Activated gamma-delta T cell (primary cell): Measurements from ENCODE around the gene TBC1D16.
"Not testable (repeated sequence)": the region's sequence is repeated elsewhere in the genome, so short reads cannot be mapped to it uniquely, and the experiment has no call there.

Experiments
- DNase-seq: peaks from one replicate; lab custom pipeline; 2025; lab: John Stamatoyannopoulos, UW

Gene TBC1D16

GRCh38 chr17:80053102-80053501 is 17.4 kb upstream of the TBC1D16 start:
- DNase-seq = no peak

DNA sequence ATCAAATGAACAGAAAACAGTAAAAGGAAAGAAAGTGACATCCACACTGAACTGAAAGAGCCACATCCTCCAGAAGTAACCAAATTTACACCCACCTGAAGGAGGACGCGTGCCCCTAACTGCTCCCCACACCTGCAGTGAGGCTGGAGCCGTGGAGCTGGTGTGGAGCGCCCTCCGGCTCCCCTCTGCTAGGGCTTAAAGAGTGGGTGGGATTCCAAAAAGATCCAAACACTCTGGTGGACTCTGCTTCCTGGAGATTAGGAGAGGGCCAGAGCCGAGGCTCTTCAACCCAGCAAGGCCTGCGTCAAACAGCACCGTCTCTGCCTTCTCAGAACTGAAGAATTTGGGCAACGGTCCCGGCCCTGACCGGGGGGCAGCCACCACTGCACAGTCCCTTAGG is 16.0 kb upstream of the TBC1D16 start:
- no peak for DNase-seq

- no peak for DNase-seq
Observed at GRCh38 chr17:80050706-80051105, 15.0 kb upstream of the TBC1D16 start.

- no peak for DNase-seq
Observed at GRCh38 chr17:80049986-80050385, 14.3 kb upstream of the TBC1D16 start.

GRCh38 chr17:80047176-80047575 is 11.5 kb upstream of the TBC1D16 start:
- DNase-seq = no peak

GRCh38 chr17:80046709-80047108 is 11.0 kb upstream of the TBC1D16 start:
- not testable (repeated sequence) for DNase-seq

GRCh38 chr17:80045703-80046102 is 10.0 kb upstream of the TBC1D16 start:
- DNase-seq = no peak

DNA sequence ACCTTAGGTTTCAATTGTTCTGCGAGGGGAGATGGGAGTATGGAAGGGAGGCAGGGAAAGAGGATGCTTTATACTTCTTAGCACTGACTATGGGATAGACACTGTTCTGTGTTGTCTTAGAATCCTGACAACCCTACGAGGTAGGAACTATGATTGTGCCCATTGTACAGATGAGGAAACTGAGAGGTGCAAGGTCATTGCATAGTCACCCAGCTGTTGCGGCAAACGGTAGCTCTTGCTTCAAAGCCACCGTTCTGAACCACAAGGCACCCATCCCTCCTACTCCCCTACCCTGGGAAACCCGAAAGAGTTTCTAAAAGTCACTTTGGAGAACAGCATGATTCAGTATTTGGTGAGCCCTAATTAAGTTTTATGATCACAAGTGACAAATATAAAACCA is 8.3 kb upstream of the TBC1D16 start:
- DNase-seq = no peak

GRCh38 chr17:80036715-80037477 is 1.2 kb upstream of the TBC1D16 start:
- DNase-seq = no peak

DNA sequence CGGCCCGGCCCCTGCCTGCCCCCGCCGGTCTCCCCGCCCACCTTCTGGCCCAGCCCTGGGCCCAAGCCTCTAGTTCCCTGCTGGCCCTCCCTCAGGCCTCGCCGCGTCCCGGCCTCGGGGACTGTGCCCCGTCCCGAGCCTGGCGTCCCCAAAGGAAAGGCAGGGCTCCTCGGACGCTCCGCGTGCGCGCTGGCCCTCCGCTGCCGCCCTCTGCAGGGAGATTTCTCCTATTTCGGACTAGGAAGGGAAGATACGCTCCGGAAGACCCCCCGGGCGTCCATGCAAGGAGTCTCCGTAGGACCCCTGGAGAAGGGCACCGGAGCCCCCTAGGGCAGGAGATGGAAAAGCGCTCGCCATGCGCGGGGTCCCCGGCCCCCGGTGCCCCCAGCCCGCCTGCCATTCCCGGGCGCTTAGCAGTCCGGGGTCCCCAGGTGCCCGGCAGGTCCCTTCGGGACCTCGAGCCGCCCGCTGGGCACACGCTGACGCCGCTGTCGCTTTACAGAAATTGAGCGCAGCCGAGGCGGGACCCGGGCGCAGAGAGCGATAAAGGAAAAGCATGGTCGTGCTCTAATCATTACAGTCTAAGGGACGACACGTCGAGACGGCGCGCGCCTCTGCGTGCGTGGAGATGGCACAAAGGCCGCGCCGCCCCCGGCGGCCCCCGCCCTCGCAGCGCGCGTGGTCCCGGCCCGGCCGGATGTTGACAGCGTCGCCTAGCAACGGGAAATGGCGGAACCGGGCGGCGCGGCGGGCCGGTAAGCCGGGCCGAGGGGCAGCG is 454 bp upstream of the TBC1D16 start, which contains the start of gene CCDC40:
CCDC40 (plus strand) TSS at position 706 of the 778 bp plus-strand sequence; CDS start at position 727, 21 bp downstream.
- DNase-seq = peak; percentile 72

- DNase-seq = peak; percentile 42
Observed at GRCh38 chr17:80034791-80035686, 633 bp downstream of the TBC1D16 start.

DNA sequence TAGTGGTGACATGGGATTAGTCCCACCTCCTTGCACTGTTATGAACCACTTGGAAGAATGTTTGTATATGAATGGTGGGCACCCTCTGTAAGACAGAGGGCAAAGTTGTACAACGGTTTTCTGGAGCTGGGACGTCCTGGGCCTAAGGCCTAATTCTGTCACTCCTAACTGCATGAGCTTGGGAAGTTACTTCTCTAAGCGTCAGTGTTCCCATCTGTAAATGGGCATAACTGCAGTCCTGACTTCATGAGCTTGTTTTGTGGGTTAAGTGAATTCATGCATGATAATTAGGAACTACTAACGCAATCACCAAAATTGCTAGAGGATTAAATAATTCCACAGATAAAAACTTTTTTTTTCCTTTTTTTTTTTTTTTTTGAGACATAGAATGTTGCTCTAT is 1.8 kb downstream of the TBC1D16 start:
- no peak for DNase-seq

DNA sequence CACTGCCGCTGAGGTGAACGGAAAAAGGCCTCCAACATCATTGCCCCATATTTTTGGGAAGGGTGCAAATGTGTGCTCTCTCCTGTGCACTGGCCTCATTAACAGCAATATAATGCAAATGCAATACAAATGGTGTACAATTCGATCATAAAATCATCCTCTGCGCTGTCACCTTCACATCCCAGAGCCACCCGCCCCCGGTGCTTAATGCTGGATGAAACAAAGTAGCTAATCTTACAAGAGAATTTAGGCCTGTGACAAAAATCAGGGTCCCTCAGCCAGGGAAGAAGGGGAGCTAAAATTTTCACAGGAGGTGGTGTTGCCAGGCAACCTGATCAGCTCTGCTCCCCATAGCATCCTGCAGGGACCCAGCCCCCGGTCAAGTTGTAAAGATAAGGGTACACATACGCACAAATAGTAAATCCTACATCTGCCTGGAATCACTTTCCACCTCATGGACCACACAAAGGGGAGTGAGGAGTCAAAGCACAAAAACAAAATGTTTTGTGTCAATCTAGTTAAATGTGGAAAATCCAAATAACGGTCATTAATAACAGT is 3.0 kb downstream of the TBC1D16 start:
- no peak for DNase-seq

- no peak for DNase-seq
Observed at GRCh38 chr17:80031691-80032430, 3.8 kb downstream of the TBC1D16 start.

GRCh38 chr17:80030730-80031410 is 4.8 kb downstream of the TBC1D16 start:
- no peak for DNase-seq

- no peak for DNase-seq
Observed at GRCh38 chr17:80029258-80029974, 6.3 kb downstream of the TBC1D16 start.

DNA sequence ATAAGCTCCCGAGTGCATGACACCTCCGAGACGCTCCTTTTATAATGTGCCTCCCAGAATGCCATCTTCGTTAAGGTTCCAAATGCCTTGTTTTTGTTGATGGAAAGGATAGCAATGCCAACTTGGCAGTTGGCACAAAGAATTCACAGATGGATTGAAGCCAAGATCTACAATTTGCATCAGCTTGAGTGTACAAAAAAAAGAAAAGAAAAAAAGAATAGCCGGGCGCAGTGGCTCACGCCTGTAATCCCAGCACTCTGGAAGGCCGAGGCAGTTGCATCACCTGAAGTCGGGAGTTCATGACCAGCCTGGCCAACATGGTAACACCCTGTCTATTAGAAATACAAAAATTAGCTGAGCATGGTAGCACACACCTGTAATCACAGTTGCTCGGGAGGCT is 7.6 kb downstream of the TBC1D16 start:
- DNase-seq = no peak

GRCh38 chr17:80027043-80027435 is 8.6 kb downstream of the TBC1D16 start:
- no peak for DNase-seq

- DNase-seq = no peak
Observed at GRCh38 chr17:80026359-80027042, 9.2 kb downstream of the TBC1D16 start.
